GM12892 (cell line): Measurements from ENCODE around the gene MAP2K1.

Experiments
- DNase-seq: peaks from one replicate; pipeline ENCODE4 v3.0.0; 2011; ENCODE audit not compliant: insufficient read length
- FAIRE-seq: peaks from 2 replicates; lab custom pipeline; 2011; peaks lifted over from hg19 to GRCh38; lab: Jason Lieb, UNC
- POLR2A ChIP-seq: IDR thresholded peaks from 2 replicates; pipeline ENCODE4 v1.6.1; 2011; ENCODE audit warnings: low read depth, low read length, control low read depth
- POLR2AphosphoS5 ChIP-seq: IDR thresholded peaks from 2 replicates; pipeline ENCODE4 v1.6.1; 2011; ENCODE audit warnings: low read depth, low read length, control low read depth
- TAF1 ChIP-seq: IDR thresholded peaks from 2 replicates; pipeline ENCODE4 v1.6.1; 2011; ENCODE audit warnings: low read depth, mild to moderate bottlenecking, control low read depth, low read length, borderline replicate concordance

MAP2K1 gene

DNA sequence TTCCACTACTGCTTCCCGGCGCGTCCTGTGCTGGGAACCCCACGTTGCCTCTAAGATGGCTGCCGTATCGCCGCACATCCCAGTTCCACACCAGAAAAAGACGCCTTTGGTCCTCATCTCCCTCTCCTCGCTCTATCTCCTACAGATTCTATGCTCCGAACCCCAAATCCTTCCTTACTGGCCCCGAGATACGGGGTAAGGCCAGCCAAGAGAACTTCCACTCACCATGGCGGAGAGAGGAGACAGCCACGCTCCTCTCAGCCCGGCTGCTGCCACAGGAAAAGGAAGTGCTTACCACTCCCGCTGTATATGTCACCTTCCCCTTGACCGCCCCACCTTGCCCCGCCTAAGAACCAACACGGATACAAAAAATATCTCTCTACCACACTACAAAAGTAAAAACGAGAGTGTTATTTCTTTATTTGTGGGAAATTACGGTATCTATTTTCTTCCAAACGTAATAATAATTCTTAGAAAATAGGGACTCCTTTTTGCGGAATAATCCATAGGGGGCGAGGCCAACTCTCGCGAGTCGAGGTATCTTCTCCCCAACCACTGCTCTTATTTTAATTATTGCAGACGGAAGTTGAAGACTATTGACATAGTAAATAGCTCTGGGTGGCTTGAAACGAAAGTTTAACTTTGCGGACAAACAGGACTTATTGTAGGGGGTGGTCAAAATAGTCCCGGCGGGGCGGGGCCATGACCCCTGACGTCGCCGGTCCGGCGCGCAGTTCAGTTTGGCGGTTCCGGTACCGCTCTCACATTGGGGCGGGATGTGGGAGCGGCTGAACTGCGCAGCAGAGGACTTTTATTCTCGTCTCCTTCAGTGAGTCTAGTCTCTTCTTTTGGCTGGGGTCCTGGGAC is 118.1 kb downstream of the MAP2K1 start, which contains the start of the genes RPL4 and ZWILCH:
Gene RPL4, minus strand, starts transcription at position 293 of the 867 bp plus-strand sequence. Its CDS starts 65 bp downstream, at position 228.
Gene ZWILCH, plus strand, starts transcription at position 764 of the 867 bp plus-strand sequence. Its CDS starts 13 bp downstream, at position 777.
- TF ChIP-seq TAF1 = peak; percentile 98
- TF ChIP-seq POLR2A = peak; percentile 98
- TF ChIP-seq POLR2AphosphoS5 = peak; percentile 98
- peak; percentile 91 for FAIRE-seq
- peak; percentile 57 for DNase-seq

DNA sequence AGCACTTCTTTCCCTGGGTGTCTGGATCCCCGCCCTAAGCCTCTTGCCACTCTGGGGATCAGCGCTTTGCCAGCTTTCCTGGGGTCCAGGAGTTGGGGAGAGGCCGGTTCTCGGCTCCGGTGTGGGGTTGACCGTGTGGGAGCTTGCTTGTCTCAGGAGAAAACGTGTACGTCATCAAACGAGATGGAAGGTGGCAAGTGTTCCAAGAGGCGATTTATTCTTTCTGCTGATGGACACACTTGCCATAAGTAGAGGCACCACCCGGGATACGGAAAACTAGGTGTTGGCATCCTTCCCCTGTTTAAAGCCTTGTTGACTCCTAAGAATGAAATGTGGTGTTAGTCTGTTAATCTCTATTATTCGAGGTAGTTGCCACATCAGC is 118.7 kb downstream of the MAP2K1 start:
- TF ChIP-seq POLR2AphosphoS5 = no peak; the same call in 1 of the 2 replicates
- TF ChIP-seq POLR2A = no peak
- no peak for TF ChIP-seq TAF1
- FAIRE-seq (no peak), DNase-seq (no peak)

DNA sequence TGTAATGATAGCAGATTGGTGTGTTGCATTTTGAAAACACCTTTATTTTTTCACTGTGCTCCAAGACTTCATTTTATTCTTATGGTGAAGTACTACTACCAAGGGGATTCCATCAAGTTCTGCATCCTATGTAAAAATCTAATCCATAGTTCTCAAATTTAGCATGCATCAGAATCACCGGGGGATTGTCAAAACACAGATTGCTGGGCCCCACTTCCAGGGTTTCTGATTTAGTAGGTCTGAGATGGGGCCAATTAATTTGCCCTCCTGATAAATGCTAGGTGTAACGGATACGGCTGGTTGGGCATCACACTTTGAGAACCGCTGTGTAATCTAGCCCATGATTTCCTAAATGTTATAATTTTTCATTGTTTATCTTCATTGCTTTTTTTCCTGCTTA is 119.1 kb downstream of the MAP2K1 start:
- DNase-seq = no peak
- no peak for TF ChIP-seq TAF1

GRCh38 chr15:66508293-66508883 is 121.7 kb downstream of the MAP2K1 start:
- FAIRE-seq (no peak), DNase-seq (no peak)
- no peak for TF ChIP-seq POLR2AphosphoS5
- TF ChIP-seq POLR2A = no peak
- TF ChIP-seq TAF1 = no peak

More for the DNA sequence above, 119.1 kb downstream of the MAP2K1 start:
- no peak for FAIRE-seq

GRCh38 chr15:66514586-66514985 is 127.9 kb downstream of the MAP2K1 start:
- FAIRE-seq (no peak), DNase-seq (no peak)
- no peak for TF ChIP-seq TAF1
- TF ChIP-seq POLR2A = no peak
- no peak for TF ChIP-seq POLR2AphosphoS5

- FAIRE-seq = no peak
- DNase-seq = no peak
- TF ChIP-seq POLR2A (no peak), POLR2AphosphoS5 (no peak), TAF1 (no peak)
These were observed 129.2 kb downstream of the MAP2K1 start for GRCh38 chr15:66515901-66516322.

- FAIRE-seq (no peak), DNase-seq (no peak)
- TF ChIP-seq POLR2A (no peak), POLR2AphosphoS5 (no peak), TAF1 (no peak)
These were observed 137.2 kb downstream of the MAP2K1 start for GRCh38 chr15:66523926-66524325.

- DNase-seq (no peak), FAIRE-seq (peak; percentile 42)
- TF ChIP-seq POLR2AphosphoS5 = no peak
These were observed 138.1 kb downstream of the MAP2K1 start for GRCh38 chr15:66524838-66525237.

DNA sequence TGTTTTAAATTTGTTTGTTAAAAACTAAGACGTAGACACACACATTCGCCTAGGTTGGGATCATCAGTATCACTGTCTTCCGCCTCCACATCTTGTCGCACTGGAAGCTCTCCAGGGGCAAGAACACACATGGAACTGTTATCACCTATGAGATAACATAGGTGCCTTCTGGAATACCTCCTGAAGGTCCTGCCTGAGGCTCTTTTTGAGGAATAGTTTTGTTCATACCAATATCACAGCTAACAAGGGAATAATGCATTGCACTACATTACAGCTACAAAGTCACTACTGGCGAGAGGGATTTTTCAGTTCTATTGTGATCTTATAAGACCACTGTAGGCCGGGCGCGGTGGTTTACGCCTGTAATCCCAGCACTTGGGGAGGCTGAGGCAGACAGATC is 148.3 kb downstream of the MAP2K1 start:
- TF ChIP-seq TAF1 (no peak), POLR2A (no peak)
- DNase-seq (no peak), FAIRE-seq (no peak)
